Measurements from ENCODE around the gene IRF2.
"Not testable (repeated sequence)": the region's sequence is repeated elsewhere in the genome, so short reads cannot be mapped to it uniquely, and the experiment has no call there.

IRF2 gene

DNA sequence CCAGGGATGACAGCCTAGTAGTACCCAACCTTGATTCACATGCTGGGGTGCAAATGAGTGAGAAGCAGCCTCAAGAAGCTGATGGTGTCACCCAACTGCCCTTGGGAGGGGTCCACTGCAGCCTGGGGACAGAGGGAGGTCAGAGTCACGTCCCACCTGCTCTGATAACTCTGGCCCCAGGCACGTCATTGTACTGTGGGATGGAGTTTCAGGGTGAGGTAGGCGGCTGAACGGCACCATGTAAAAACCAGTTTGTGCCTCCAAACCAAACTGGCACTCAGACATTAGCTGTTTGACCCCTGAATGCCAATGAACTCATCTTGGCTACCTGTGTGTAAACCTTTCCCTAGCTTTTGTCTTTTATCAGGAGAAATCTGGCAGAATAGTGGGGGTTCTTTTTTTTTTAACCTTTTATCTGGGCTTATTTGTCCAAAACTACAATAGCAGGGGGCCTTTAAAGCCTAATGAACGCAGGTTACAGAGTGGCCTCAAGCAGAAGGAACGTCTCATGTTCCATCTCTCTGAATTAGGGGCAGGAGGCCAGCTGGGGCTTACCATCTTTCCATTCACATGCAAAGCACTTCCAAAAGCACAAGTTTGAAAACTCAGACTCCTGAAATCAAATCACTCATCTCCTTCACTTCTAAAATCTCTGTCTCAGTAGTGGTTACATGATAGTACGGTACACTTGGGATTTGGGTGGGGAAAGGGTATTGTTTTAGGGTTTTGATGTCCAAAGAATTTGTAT is 89.4 kb downstream of the IRF2 start:
- DNase-seq: no peak

DNA sequence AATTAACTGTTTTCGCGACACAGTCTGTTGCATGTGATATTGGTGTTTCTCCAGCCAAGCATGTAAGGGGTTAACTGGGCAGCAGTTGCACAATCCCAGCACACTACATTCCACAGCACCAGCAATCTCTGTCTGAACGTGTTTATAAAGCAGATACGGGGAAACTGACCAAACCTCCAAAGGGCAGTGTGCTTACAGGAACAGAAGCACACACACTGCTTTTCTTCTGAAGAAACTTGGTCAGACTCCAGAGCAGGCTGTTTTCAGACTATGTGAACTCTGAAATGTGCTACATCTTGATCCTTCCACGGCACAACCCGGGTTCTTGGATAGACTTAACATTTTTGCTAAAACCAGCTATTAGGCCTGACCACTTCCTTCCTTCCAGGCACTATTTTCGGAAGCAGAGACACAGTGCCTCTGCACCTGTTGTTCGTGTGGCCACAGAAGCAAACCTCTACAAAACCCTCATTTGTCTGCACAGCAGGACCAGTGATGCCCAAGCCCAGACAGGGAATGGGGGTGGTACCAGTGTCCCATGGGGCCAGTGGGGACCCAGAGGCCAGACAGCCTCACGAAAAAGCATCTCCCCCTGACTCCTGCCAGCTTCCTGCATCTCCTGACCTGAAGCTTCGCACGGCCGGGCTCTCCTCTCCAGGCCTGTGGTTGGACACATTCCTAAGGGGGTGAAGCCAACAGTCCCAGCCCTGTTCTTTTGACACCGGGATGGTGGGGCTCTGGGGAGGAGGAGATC is 90.1 kb downstream of the IRF2 start:
- DNase-seq: no peak

DNA sequence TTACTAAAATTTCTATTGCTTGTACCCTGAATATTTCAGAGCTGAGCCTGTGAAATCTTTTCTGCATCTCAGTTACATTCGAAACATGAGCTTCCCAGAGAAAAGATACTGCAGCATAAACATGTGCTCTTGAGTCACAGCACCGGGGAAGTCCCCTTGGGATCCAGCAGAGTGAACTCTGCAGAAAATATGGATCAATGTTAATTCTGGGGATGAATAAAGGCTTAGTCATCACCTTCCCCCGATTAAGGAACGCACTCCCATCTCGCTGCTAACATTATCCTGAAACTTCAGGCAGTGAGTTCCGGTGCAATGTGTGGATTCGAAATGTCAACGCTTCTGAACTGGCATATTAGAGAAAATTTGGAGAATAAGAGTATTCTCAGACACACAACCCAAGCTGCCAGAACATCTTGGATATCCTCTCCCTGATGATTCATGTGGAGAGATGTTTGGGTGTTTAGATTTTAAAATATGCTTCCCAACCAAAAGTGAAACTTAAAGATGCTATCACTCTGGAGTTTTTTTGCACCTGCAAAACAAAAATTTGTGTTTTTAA is 90.8 kb downstream of the IRF2 start:
- DNase-seq: no peak

GRCh38 chr4:184382189-184382846 is 92.0 kb downstream of the IRF2 start:
- DNase-seq: no peak

DNA sequence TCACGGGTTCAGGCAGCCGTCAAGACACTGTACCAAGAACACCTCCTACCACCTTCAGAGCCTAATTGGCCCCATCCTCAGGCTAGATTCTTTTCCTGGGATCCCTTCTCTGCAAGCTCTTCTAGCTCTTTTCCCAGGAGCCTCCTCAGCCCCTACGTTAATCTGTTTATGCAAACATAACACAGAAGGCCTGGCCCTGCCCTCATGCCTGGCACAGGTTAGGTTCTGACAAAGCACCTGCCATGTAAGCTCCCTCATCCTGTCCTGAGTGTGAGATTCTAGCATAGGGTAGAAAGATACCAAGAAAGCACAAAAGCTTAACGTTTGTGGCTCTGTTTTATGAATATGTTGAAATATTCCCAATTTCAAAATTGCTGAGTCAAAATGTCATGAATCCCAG is 93.6 kb downstream of the IRF2 start:
- DNase-seq: peak in 1 of 2 experiments; percentile 7

DNA sequence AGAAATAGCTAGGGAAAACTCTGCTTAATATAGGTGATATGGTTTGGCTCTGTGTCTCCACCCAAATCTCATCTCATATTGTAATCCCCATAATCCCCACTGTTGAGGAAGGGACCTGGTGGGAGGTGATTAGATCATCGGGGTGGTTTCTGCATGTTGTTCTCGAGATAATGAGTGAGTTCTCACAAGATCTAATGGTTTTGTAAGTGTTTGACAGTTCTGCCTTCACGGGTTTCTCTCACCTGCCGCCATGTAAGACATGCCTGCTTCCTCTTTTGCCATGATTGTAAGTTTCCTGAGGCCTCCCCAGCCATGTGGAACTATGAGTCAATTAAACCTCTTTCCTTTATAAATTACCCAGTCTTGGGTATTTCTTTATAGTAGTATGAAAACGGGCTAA is 94.1 kb downstream of the IRF2 start:
- not testable (repeated sequence) for DNase-seq

- no peak for DNase-seq
Observed at GRCh38 chr4:184376923-184377322, 97.4 kb downstream of the IRF2 start.

- no peak for DNase-seq
Observed at GRCh38 chr4:184376126-184376838, 98.1 kb downstream of the IRF2 start.

DNA sequence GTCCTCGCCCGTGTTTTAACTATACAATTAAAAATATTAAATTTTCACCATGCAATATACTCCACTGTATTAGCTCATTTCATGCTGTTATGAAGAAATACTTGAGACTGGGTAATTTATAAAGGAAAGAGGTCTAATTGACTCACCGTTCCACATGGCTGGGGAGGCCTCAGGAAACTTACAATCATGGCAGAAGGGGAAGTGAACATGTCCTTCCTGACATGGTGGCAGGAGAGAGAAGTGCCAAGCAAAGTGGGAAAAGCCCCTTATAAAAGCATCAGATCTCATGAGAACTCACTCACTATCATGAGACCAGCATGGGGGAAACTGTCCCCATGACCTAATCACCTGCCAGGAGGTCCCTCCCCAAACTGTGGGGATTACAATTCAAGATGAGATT is 98.7 kb downstream of the IRF2 start:
- not testable (repeated sequence) for DNase-seq

GRCh38 chr4:184375027-184375426 is 99.3 kb downstream of the IRF2 start:
- DNase-seq: no peak

DNA sequence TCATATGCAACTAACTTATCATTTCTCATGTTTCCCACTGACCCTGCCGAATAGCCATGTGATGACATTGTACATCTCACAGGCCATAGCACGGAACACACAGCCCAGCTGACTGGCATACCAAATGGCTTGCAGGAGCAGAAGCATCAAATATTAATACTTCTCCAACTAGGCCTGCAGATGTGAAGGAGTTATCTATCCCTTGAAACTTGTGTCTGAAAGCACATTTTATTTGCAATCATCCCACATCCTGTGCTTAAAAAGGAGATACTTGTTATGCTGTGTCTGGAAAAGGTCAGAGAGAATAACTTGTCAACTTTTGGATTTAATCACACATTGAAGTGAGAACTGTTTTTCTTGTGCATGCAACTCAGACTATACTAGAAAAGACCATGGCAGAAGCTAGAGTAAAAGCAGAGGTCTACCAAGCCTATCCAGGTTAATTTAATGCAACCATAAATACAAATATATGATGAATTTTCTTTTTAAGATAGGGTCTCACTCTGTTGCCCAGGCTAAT is 100.4 kb downstream of the IRF2 start:
- DNase-seq: peak in 1 of 2 experiments; percentile 10

DNA sequence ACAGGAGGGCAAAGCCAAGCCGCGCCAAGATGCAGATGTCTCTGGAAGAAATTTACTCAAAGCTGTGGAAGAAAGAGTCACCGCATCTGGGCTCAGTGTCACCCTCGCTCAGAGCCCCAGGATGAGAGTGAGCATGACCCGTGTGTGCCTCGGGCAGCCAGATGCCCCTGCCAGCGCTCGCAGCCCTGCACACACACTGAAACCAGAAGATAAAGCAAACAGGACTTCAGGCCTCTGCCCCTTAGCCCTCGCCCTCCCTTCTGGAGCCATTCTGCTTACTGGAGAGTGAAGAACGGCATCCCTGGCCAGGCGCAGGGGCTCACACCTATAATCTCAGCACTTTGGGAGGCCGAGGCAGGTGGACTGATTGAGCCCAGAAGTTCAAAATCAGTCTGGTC is 103.0 kb downstream of the IRF2 start:
- peak in 1 of 2 experiments; percentile 3 for DNase-seq

DNA sequence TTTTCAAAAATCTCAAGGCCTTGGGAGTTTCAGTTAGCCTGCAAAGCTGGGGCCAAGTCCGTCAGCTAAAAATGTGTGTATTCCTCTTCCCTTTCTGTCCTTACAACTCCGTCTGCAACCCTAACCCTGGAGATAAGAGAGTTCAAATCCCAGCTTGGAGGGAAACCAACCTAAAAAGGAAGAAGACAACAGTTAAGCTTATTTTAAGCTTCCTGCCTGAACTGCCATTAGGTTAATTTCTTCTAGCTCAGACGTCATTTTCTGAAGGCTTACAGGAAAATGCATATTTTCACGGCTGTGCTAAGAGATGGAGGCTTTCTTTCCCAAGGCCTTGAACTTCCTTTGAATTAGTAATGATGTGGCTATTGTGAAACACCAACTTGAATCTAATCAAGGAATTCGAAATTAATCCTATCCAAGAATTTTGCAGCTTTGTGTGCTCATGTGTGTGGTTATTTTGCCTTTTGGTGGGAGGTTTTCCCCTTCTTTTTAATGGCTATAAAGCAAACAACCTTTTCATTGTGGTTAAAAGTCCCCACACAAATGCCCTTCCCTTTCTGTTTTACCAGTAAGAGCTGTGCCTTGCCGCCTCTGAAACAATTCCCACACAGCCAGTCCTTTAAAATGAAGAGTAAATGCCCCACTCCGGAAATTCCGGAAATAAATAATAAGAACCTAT is 103.5 kb downstream of the IRF2 start:
- DNase-seq: no peak

- peak in 1 of 2 experiments; percentile 6 for DNase-seq
Observed at GRCh38 chr4:184369871-184370270, 104.5 kb downstream of the IRF2 start.

GRCh38 chr4:184368731-184369130 is 105.6 kb downstream of the IRF2 start:
- DNase-seq: no peak

DNA sequence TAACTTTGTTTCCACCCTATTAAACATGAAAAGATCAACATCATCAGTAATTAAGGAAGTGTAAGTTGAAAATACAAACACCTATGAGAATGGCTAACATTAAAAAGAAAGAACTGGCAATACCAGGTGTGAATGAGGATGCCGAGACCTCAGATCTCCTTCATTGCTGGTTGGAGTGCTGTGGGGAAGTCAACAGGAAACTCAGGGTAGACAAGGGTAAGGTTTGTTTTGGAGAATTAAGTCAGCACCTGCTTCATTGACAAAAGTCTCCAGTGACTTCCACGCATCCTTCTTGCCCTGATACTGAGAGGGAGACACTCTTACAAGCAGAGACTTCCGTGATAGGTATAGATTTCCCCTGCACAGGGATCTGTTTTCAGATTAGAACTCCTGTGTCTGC is 106.1 kb downstream of the IRF2 start:
- DNase-seq: no peak

DNA sequence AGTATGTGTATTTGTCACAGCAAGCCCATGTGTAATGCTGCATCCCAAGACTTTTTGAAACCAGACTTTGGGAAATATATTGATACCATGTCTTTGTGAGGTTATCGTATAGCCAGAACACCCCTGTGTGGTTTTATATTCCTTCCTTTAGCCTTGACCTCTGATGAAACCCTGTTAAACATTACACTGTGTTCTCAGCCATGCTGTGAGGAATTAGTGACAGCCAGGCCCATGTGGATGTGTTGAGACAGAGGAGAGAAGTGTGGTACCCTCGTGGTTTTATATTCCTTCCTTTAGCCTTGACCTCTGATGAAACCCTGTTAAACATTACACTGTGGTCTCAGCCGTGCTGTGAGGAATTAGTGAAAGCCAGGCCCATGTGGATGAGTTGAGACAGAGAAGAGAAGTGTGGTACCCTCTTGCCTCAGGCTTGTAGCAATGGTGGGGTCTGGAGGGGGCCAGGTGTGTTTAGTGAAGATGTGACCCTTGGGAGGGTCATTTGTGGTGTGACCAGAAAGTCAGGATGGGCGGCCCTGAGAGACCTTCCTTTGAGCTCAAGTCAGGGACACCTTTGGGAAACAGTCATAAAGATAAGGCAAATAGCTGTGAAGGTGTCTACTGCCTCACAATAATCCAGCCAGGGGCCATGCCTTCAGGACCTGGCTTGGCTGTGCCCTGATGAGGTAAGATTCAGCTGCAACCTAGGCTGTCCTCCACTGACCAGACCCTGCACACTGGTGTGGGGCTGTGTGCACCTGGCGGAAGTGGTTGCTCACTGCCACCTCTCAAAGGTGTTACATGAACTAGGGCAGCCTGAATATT is 110.0 kb downstream of the IRF2 start:
- no peak for DNase-seq

GRCh38 chr4:184363258-184363657 is 111.1 kb downstream of the IRF2 start:
- no peak for DNase-seq

- DNase-seq: no peak
Observed at GRCh38 chr4:184362396-184362795, 112.0 kb downstream of the IRF2 start.

DNA sequence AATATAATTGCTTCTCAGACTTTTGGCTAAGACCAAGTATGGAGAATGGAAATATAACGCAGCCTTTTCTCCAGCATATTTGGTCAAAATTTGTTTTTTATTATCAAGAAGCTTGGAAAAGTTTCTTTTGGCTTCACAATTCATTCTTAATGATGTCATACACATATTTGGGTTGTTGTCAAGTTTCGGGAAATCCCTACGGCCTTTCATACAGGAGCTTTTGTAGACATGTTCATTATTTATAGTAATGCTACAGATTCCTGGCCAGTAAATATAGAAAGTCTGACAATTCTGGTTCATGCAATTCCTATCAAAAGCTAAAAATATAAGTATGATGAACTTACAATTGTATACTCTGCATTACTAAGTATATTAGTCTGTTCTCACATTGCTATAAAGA is 112.9 kb downstream of the IRF2 start:
- no peak for DNase-seq

DNA sequence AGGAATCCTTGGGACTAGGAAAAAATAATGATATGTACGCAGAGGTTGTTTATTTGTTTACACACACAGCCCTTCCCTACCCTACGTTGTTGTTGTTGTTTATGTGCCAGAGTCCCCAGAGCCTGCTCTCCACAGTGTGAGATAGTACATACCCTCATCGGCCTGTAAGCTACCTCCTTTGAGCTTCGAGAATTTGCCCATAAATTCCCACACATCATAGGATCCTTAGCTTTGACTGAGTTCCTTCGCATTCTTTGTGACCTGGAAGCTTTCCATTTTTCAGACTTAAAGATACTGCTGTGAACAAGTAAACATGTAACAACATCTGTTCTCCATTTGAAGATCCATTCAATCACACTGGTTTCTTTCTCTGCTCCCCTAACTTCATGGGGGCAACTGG is 114.5 kb downstream of the IRF2 start:
- no peak for DNase-seq
